Lower leg skin (tissue), 4 donors: ENCODE results near the gene TP53I13. TPM values are rescaled to one million over a fixed set of nuclear protein-coding genes. Genes with fewer than 3 reads are reported as not detected.

Experiments used
- DNase-seq, 2 donors: peaks; one replicate each; pipeline ENCODE4 v3.0.0-alpha.2; 2019; ENCODE audit warnings: low spot score in 2 of 2
- H3K4me3 ChIP-seq: fragments of 200-600 bp; sonication (generic); 2 replicates; pipeline ENCODE4 v1.5.1; 2017; ENCODE audit warnings: mild to moderate bottlenecking, low read depth; ENCODE audit not compliant: poor library complexity, severe bottlenecking
- CTCF ChIP-seq, 3 donors: fragments of 450-650 bp; IDR thresholded peaks; one replicate each; pipeline ENCODE4 v1.5.1; 2016; ENCODE audit warnings: antibody characterized with exemption in 3 of 3, mild to moderate bottlenecking in 3 of 3, moderate library complexity in 2 of 3
- POLR2A ChIP-seq, 2 donors: fragments of 450-650 bp; IDR thresholded peaks; one replicate each; pipeline ENCODE4 v1.6.1; 2016 to 2017; ENCODE audit warnings: antibody characterized with exemption in 2 of 2, mild to moderate bottlenecking in 1 of 2, moderate library complexity in 1 of 2
- WGBS, 2 donors: methylation state at CpG; one replicate each; pipeline ENCODE4 v1.1.5; 2018; 5-methylcytosine and 5-hydroxymethylcytosine counted together
- intact Hi-C: fragments of 100-400 bp; cut with DNase I; formaldehyde crosslinking; loops from one replicate; pipeline ENCODE4 v1.15.0; 2023; ENCODE audit warnings: low total_unique reads
- total RNA-seq, 4 donors: library from RNA; depleted of rRNA; stranded (reverse); fragments of >200 nt; gene quantifications; one replicate each; pipeline ENCODE4 v1.1.0, GENCODE V29; 2016

The TP53I13 gene
- total RNA-seq, 4 donors from 2014 or later, result 30.2 to 55.8 (median 34.5) TPM

DNA sequence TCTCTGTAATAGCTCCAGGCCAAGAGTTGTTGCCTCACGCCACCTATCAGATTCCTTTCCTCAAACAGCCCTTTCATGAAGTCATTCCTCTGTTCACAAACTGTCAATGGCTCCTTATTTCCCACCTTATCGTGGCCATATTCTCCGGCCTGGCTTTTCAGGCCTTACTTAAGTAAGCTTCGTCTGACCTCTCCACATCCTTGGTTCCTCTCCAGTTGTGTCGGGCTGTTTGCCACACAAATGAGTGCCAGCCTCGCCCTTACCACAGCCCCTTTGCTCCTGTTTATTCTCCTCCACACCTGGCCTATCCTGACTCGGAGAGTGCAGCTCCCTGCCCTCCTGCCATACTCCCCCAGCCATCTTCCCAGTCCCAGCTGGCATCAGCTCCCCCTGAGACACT is 2.0 kb downstream of the TP53I13 start:
- peak in 1 of 2 donors; percentile 80 for DNase-seq
- intact Hi-C loops, result no loop called here
- TF ChIP-seq POLR2A (IDR thresholded peaks at IDR 0.05), result no peak
- WGBS, 2 donors, result 62 to 65% methylated on average over 7 of the region's 7 CpGs
- no peak overlapping the region for H3K4me3 ChIP-seq

DNA sequence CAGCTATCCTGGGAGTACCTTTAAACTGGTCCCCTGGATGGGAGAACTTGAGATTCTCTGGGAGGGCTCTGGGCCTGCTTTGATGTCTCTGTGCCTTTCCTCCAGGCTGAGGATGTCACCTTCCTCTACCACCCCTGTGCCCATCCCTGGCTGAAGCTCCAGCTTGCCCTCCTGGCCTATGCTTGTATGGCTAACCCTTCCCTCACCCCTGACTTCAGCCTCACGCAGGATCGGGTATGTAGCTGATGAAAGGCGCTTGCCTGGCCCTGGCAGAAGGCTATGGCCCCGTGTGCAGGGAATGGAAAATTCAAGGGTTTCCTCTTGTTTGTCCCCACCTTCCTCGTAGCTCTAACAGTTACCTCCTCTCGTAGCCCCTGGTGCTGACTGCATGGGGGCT is 3.0 kb downstream of the TP53I13 start:
- intact Hi-C loops, result no loop called here
- no peak overlapping the region for H3K4me3 ChIP-seq
- TF ChIP-seq POLR2A (IDR thresholded peaks at IDR 0.05) (no peak), CTCF (IDR thresholded peaks at IDR 0.05) (no peak)
- WGBS, 2 donors, result 76 to 90% methylated on average over 6 of the region's 6 CpGs
- peak in 1 of 2 donors; percentile 76 for DNase-seq

- TF ChIP-seq CTCF (IDR thresholded peaks at IDR 0.05) (no peak), POLR2A (IDR thresholded peaks at IDR 0.05) (no peak)
- WGBS, 2 donors, result 49 to 65% methylated on average over 27 to 28 of the region's 30 CpGs
- DNase-seq, result peak; percentile 15 to 86
- intact Hi-C loops, result no loop called here
- H3K4me3 ChIP-seq, result no peak overlapping the region
Measured at GRCh38 chr17:29571883-29572681, 3.6 kb downstream of the TP53I13 start.

GRCh38 chr17:29572691-29573557 is 4.4 kb downstream of the TP53I13 start:
- intact Hi-C loops, result no loop called here
- no peak overlapping the region for H3K4me3 ChIP-seq
- WGBS, 2 donors, result 40 to 55% methylated on average over 42 to 53 of the region's 62 CpGs
- peak; percentile 29 to 92 for DNase-seq
- TF ChIP-seq CTCF (IDR thresholded peaks at IDR 0.05) (no peak), POLR2A (IDR thresholded peaks at IDR 0.05) (no peak)

DNA sequence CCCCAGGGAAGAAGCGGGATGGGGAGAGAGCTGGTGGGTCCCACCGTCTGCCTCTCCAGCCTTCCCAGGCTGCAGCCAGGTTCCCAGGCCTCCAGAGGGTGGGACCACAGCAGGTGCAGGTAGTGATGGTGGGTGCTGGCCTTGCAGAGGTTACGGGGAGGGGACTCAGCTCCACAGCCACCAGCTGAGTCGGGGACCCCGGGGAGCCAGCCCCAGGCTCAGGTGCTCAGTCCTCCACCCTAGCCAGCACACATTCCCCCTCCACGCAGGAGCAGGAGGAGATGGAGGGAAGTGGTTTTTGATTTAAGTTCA is 5.0 kb downstream of the TP53I13 start:
- WGBS, 2 donors, result 88 to 89% methylated on average over 6 of the region's 6 CpGs
- no peak overlapping the region for H3K4me3 ChIP-seq
- intact Hi-C loops, result no loop called here
- TF ChIP-seq POLR2A (IDR thresholded peaks at IDR 0.05) (no peak), CTCF (IDR thresholded peaks at IDR 0.05) (no peak)
- DNase-seq, result peak in 1 of 2 donors; percentile 79
